Esophagus mucosa (tissue), 1 donor: ENCODE results near the gene THBD. TPM values are rescaled to one million over a fixed set of nuclear protein-coding genes. Genes with fewer than 3 reads are reported as not detected.
"Not testable (repeated sequence)": the region's sequence is repeated elsewhere in the genome, so short reads cannot be mapped to it uniquely, and the experiment has no call there.

Experiments
- ATAC-seq: fragments of 200-7000 bp; cut with Tn5 transposase; one replicate; pipeline ENCODE4 v1.9.1; 2020
- total RNA-seq: library from RNA; stranded (reverse); gene quantifications from one replicate; pipeline ENCODE4 v1.2.4, GENCODE V29; 2023
- donor health status: DM: yes; HTN: yes; CAD: no.

THBD gene
- total RNA-seq, 1 donor from 2014 or later = 46.5 TPM

DNA sequence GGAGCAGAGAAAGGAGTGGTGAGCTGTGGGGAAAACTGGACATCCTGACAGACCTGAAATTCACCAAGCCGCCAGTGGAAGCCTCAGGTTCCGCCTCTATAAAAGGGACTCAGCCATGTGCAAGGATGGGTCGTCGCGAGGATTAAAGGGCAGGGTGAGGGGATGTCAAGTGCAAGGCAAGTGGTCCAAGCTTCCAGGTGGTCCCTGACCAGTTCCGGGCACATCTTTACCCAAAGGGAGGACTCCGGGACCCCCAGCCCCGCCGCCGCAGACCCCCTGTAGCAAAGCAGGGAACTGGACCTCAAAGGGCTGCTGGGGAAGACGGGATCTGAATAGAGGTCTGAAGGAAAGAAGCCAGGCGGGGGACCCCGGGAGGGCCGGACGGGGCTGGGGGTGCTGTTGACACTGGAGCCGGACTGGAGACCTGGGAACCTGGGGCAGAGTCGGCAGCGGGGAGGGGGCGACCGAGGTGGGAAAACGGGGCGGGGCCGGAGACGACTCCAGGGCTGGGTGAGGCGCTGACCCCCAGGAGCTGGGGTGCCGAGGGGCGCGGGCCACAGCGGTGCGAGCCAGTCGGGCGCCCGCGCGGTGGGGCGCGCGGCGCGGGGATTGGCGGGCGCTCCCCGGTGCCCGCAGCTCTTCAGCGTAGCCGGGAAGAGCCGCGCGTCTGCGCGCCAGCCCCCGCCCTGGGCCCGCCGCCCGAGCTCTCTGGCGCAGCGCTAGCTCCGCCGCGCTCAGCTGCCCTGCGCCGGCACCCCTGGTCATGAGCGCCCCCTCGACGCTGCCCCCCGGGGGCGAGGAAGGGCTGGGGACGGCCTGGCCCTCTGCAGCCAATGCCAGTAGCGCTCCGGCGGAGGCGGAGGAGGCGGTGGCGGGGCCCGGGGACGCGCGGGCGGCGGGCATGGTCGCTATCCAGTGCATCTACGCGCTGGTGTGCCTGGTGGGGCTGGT is 14.5 kb downstream of the THBD start, which contains the start of gene SSTR4:
Gene SSTR4 (plus strand): TSS at position 592 of the 951 bp plus-strand sequence. CDS start 172 bp downstream, at position 764.
- peak; percentile 7 for ATAC-seq

DNA sequence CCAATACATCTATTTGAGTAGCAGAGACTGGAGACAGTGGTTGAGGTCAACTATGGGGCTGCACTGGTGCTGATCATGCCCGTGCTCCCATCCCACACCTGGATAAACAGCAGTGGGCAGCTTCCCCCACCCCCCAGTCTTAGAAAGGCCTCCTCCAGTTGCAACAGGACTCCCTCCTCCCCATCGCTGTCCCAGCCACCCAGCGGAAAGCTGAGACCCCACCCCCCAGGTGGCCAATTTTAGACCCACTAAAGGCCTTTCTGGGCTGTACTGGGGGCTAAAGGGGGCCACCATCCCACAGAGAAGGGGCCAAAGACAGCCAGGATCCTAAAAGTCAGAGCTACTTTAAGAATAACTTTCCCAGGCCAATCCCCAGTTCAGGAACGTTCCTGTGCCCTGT is 15.6 kb downstream of the THBD start:
- ATAC-seq = no peak

- no peak for ATAC-seq
Observed at GRCh38 chr20:23032750-23033078, 16.8 kb downstream of the THBD start.

DNA sequence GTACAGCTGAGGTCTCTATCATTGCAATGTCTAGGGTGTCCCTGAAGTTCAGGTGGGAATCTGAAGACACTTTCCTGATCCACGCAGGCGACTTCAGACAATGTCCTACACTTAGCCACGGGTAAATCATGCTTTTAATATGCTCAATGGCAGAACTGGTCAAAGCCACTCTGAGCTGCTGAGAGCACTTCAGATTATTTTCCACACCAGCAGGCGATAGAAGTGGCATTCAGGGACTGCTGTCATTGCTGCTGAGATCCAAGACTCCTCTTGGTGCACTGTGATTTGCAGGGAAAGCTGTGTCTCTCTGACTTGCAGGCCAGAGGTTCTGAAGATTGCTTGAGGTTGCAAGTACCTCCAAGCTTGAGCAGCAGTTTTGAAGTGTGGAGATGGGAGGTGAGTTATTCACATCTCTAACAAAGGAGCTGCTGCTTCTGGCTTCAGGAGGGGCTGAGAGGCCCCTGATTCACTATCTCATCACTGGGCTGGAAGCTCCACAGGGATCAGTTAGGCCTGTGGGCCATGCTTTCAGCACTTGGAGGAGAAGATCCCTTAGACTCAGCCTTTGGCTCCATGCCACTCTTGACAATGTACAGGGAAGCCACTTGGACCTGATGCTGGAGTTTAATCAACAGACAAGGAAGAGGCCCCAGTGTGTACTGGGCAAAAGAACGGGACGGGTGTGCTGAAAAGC is 17.3 kb downstream of the THBD start:
- ATAC-seq = no peak

GRCh38 chr20:23031346-23031745 is 18.1 kb downstream of the THBD start:
- no peak for ATAC-seq

GRCh38 chr20:23029324-23029723 is 20.1 kb downstream of the THBD start:
- ATAC-seq = no peak

- ATAC-seq = no peak
Observed at GRCh38 chr20:23028392-23028791, 21.1 kb downstream of the THBD start.

DNA sequence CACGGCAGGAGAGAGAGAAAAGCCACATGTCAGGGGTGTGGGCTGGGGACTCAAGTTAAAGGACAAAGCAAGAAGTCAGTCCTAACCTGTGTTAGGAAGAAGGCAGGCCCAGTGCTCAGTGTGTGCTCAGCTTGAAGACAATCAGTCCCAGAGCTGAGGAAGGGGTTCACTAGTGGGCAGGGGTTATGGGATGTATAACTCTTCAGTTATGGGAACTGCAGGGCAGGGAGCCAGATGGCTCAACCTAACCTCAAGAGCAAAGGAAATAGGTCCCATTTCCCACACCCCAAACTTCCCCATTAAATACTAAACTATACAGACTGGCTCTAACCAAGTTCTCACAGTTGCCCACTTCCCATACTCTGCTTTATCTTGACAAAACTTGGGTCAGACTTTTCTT is 21.8 kb downstream of the THBD start:
- ATAC-seq = no peak

DNA sequence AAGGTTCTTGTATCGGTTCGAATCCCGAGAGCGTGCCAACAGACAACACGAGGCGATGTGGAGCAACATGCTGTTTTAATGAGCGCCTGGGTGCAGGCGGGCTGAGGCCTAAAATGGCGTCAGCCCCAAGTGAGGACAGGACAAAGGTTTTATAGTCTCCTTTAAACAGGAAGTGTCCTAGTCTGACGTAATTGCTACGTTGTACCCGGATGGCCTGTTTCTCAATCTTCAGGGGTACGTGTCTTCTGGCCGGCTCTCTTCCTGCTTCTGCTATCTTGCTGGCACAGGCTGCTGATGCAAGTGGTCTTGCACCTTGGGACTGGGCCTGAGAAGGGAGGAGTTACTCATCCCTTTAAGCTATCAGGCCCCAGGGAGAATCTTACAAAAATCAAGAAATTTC is 24.0 kb downstream of the THBD start:
- not testable (repeated sequence) for ATAC-seq

DNA sequence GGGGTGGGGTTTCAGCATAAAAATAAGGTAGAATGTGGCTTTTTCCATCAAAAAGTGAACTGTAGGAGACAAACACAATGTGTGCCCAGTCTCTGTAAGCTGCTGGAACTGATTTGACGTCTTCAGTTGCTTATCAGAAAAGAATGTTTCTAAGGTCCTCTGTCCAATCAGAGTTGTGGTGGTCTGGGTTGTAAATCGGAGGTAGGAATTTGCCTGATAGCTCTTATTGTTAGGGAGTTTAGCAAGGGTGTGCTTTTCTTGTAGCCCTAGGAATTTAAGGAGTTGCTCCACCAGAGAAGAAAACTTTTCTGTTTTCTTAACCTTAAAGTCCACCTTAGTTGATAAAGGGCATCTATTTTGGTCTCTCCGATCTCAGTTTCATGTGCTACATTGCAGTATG is 24.8 kb downstream of the THBD start:
- no peak for ATAC-seq

DNA sequence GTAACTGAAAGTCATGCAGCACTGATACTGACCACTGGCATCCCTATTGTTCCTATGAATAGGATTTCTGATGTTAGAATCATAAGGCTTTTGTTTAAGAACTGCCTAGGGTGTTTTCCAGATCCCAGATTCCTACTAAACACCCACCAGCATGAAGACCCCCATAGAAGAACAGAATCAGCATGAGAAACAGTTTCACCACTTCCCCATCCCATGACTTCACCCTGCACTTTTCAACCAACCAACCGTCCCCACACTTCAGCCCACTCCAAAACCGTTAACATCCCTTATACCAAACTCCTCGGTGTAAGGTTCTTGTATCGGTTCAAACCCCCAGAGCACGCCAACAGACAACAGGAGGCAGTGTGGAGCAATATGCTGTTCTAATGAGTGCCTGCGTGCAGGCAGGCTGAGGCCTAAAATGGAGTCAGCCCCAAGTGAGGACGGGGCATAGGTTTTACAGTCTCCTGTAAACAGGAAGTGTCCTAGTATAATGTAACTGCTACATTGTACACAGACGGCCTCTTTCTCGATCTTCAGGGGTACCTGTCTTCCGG is 25.8 kb downstream of the THBD start:
- no peak for ATAC-seq

- no peak for ATAC-seq
Observed at GRCh38 chr20:23022849-23023248, 26.6 kb downstream of the THBD start.

DNA sequence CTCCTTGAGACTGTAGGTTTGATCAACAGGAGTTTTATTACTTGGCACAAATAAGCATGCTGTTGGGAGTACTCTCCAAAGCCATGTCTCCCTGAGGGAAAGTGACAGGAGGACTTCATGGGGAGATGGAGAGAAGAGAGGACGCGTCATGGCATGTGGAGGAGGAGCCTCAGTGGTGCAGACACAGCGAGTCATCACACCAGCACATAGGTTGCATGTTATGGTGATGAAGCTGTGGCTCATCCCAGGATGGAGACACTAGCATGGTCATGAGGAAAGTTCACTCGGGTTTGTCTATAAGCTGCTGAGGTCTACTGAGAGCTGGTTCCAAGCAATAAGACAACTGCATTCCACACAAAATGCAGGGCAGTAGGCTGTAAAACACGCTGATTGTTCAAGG is 27.5 kb downstream of the THBD start:
- ATAC-seq = peak; percentile 43

GRCh38 chr20:23021541-23021940 is 27.9 kb downstream of the THBD start:
- ATAC-seq = no peak

GRCh38 chr20:23020230-23021018 is 29.0 kb downstream of the THBD start:
- ATAC-seq = no peak

GRCh38 chr20:23019403-23019802 is 30.1 kb downstream of the THBD start:
- no peak for ATAC-seq

DNA sequence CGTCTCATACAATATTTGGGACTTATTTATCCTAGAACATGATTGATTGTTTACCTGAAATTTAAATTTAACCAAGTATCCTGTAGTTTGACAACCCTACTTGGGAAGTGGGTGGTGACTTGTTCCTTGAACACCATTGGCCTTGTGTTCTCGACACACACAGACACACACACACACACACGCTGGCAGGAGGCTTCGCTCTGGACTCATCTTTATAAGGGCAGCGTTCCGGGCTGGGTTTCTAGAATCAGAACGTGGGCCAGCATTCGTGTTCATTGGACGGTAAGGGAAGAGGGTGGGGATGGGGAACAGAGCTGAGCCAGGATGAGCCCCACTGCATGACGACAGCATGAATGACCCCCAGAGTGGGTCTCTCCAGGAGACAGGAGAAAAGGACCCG is 30.5 kb downstream of the THBD start:
- no peak for ATAC-seq

DNA sequence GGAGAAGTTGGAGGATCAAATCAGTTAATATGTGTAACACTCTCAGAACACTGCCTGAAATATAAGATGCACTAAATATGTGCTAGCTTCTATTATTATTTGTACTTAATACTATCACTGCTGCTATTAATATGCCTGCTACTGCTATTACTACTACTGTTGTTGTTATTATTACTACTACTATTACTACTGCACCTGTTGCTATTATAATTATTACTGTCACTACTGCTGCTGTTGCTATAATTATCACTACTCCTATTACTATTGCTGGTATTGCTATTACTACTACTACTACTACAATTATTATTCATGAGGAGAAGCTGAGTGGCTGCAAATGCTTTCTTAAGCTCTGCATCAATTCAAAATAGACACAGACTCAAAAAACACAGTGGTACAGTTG is 31.0 kb downstream of the THBD start:
- ATAC-seq = no peak

DNA sequence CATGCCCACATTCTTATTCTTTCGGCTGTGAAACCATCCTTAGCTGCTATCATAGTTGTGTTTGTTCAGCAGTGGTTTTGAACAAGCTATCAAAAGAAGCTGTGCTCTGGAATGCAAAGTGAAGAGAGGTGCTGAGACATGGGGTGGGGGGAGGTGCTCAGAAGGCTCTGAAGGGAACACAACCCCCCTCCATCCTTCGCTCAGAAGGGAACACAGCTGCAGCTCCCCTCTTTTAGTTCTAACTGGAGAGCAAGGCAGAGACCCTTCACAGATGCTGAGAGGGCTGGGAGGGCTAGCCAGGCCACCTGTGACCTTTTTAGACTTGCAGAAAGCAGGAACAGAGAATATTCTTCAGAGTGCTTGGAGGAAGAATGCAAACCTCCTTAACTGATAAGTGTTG is 32.0 kb downstream of the THBD start:
- ATAC-seq = no peak

DNA sequence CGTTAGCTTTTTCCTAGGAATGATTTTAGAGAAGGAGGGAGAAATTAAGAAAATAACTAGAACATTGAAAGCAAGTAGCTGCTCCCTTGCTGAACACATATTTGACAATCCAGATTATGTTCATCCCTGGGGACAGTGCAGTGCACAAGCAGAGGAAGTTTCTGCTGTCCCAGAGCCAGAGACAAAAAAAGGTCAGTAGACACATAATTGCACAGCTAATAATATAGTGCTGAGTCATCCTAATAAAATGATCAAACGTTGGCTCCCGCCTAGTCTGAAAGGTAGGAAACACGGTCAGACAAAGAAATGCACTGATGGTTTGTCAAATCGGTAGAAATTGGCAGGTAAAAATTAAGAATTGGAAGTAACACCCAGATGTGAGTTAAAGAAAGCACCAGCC is 36.0 kb downstream of the THBD start:
- no peak for ATAC-seq

- no peak for ATAC-seq
Observed at GRCh38 chr20:23011008-23011721, 38.3 kb downstream of the THBD start.

GRCh38 chr20:23010096-23010495 is 39.4 kb downstream of the THBD start:
- no peak for ATAC-seq
